Right cardiac atrium (tissue), 5 donors: ENCODE measurements around the gene SMAD6. TPM values are rescaled to one million over a fixed set of nuclear protein-coding genes. Genes with fewer than 3 reads are reported as not detected.

Source experiments
- ATAC-seq, 2 donors: fragments of 200-7000 bp; cut with Tn5 transposase; one replicate each; pipeline versions ENCODE4 v1.8.0 to v1.9.1; 2020; ENCODE audit warnings: moderate library complexity in 2 of 2, mild to moderate bottlenecking in 1 of 2
- DNase-seq, 3 donors: peaks; one replicate each; pipeline ENCODE4 v3.0.0-alpha.2; 2020
- H3K27ac ChIP-seq: one replicate; pipeline ENCODE4 v1.5.1; 2013; ENCODE audit warnings: mild to moderate bottlenecking, low read length, control low read depth, moderate library complexity
- H3K27me3 ChIP-seq: one replicate; pipeline ENCODE4 v1.6.1; 2013; ENCODE audit not compliant: control insufficient read depth, insufficient read depth
- H3K4me1 ChIP-seq: one replicate; pipeline ENCODE4 v1.6.1; 2013; ENCODE audit warnings: low read length; ENCODE audit not compliant: control insufficient read depth, insufficient read depth
- H3K4me3 ChIP-seq: one replicate; pipeline ENCODE4 v1.5.1; 2013; ENCODE audit warnings: low read length, control low read depth
- H3K9me3 ChIP-seq: one replicate; pipeline ENCODE4 v1.6.1; 2013; ENCODE audit warnings: low read length; ENCODE audit not compliant: control insufficient read depth
- WGBS: extraction: QIAGEN DNeasy Blood & Tissue Kit; methylation state at CpG from one replicate; pipeline ENCODE4 v1.1.7; 2013; 5-methylcytosine and 5-hydroxymethylcytosine counted together
- intact Hi-C, 4 donors: fragments of 100-400 bp; cut with DNase I; formaldehyde crosslinking; loops; one replicate each; pipeline versions ENCODE4 v1.11.0 to v1.14.0; 2022 to 2023
- polyA plus RNA-seq: library from polyadenylated mRNA; stranded (reverse); fragments of 200-250 nt; gene quantifications from one replicate; pipeline ENCODE4 v1.2.3, GENCODE V29; 2013
- total RNA-seq, 4 donors: library from RNA; stranded (reverse); fragmentation: NEBNext Ultra II Directional; extraction: Animal tissue kit (Norgen Biotek cat#: 25700); gene quantifications; one replicate each; pipeline ENCODE4 v1.2.1, GENCODE V29; 2021
- donor health status: healthy with polysubstance abuse.
- donor health status: DM: no; HTN: yes; CAD: no.
- donor health status: DM: no; HTN: no; CAD: no.
- donor health status: DM: no; HTN: yes; CAD: no; lungs with severe emphysema.
- donor health status: DM: yes; HTN: yes; CAD: no.

The SMAD6 gene
- total and polyA plus RNA-seq, 5 donors = 31.6 to 68.8 (median 63.0) TPM

DNA sequence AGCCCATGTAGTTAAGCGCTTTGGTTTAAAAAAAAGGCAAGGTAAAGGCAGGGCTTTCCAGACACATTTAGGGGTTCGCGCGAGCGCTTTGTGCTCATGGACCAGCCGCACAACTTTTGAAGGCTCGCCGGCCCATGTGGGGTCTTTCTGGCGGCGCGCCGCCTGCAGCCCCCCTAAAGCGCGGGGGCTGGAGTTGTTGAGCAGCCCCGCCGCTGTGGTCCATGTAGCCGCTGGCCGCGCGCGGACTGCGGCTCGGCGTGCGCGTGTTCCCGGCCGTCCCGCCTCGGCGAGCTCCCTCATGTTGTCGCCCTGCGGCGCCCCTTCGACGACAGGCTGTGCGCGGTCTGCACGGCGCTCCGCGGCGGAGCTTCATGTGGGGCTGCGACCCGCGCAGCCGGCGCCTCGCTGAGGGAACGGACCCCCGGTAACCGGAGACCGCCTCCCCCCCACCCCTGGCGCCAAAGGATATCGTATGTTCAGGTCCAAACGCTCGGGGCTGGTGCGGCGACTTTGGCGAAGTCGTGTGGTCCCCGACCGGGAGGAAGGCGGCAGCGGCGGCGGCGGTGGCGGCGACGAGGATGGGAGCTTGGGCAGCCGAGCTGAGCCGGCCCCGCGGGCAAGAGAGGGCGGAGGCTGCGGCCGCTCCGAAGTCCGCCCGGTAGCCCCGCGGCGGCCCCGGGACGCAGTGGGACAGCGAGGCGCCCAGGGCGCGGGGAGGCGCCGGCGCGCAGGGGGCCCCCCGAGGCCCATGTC lies 927 bp downstream of the SMAD6 start:
- intact Hi-C loops = loop anchor here in 3 of 4 donors (5.0 kb wide), 3 partner anchors 59 to 149 kb away; no protein-coding TSS in a partner anchor
- ATAC-seq (no peak), DNase-seq (peak; percentile 28 to 77 (median 75))
- H3K4me3 ChIP-seq = peak overlapping the region; percentile 95
- under 1% methylated on average over 95 of the region's 95 CpGs for WGBS
- peaks cover 3% of the 10 kb centered on the region for H3K4me1 ChIP-seq
- no peaks in the 10 kb centered on the region for H3K27me3 ChIP-seq
- no peaks in the 10 kb centered on the region for H3K9me3 ChIP-seq
- peak overlapping the region; percentile 92 for H3K27ac ChIP-seq

DNA sequence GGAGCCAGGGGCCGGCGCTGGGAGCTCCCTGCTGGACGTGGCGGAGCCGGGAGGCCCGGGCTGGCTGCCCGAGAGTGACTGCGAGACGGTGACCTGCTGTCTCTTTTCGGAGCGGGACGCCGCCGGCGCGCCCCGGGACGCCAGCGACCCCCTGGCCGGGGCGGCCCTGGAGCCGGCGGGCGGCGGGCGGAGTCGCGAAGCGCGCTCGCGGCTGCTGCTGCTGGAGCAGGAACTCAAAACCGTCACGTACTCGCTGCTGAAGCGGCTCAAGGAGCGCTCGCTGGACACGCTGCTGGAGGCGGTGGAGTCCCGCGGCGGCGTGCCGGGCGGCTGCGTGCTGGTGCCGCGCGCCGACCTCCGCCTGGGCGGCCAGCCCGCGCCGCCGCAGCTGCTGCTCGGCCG lies 1.5 kb downstream of the SMAD6 start:
- intact Hi-C loops = loop anchor here in 3 of 4 donors (5.0 kb wide), 3 partner anchors 59 to 149 kb away; no protein-coding TSS in a partner anchor

DNA sequence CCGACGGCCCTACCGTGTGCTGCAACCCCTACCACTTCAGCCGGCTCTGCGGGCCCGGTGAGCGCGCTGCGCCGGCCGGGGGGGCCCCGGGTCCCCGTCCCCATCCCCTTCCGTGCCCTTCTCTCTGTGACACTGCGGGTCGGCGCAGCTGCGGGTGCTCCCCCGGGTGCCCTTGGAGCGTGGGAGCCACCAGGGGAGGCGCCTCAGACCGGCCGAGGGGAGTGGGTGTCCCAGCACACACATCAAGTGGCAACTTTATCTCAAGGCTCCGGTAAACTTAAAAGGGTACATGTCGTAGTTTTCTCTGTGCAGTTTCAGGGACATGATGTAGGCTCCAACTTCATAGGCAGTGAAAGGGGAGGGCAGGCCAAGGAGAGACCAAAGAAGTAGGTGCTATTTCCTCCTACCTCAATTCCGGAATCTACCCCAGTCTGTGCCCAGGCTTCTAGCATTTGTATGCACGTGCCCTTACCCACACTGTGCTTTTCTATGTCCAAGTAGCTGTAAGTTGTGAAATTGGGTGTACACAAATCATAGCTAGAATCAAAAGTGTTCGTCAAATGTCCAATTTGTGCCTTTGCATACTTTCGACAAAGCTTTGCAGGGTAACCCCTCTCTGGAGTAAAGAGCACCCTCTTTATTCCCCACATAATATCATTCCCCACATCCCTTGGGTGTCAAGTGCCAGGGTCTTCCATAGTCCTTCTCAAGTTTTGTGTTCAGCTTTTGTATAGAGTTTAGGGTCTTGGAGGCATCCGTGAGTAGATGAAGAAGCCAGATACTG lies 2.2 kb downstream of the SMAD6 start:
- peak overlapping the region; percentile 92 for H3K27ac ChIP-seq
- WGBS = 3% methylated on average over 30 of the region's 30 CpGs
- DNase-seq (peak in 2 of 3 donors; percentile 52 to 74), ATAC-seq (no peak)
- no peaks in the 10 kb centered on the region for H3K27me3 ChIP-seq
- H3K4me1 ChIP-seq = peaks cover 4% of the 10 kb centered on the region
- H3K4me3 ChIP-seq = peak overlapping the region; percentile 95
- H3K9me3 ChIP-seq = no peaks in the 10 kb centered on the region
- intact Hi-C loops = loop anchor here in 3 of 4 donors (5.0 kb wide), 3 partner anchors 58 to 148 kb away; no protein-coding TSS in a partner anchor

More for the DNA sequence above, 1.5 kb downstream of the SMAD6 start:
- Histone ChIP-seq H3K27ac (peak overlapping the region; percentile 92), H3K27me3 (no peaks in the 10 kb centered on the region), H3K9me3 (no peaks in the 10 kb centered on the region), H3K4me3 (peak overlapping the region; percentile 95), H3K4me1 (peaks cover 2% of the 10 kb centered on the region)
- no peak for ATAC-seq
- WGBS = under 1% methylated on average over 59 of the region's 59 CpGs
- peak in 2 of 3 donors; percentile 74 to 76 for DNase-seq

- peaks cover 9% of the 10 kb centered on the region for H3K4me1 ChIP-seq
- DNase-seq (peak in 1 of 3 donors; percentile 47), ATAC-seq (no peak)
- H3K27ac ChIP-seq = peak overlapping the region; percentile 92
- no peaks in the 10 kb centered on the region for H3K27me3 ChIP-seq
- H3K4me3 ChIP-seq = peak overlapping the region; percentile 95
- WGBS = 15% methylated on average over 1 of the region's 1 CpG
- no peaks in the 10 kb centered on the region for H3K9me3 ChIP-seq
- intact Hi-C loops = loop anchor here (5.0 kb wide), 4 partner anchors 58 to 148 kb away; no protein-coding TSS in a partner anchor
Measured at GRCh38 chr15:66704803-66705153, 2.7 kb downstream of the SMAD6 start.

DNA sequence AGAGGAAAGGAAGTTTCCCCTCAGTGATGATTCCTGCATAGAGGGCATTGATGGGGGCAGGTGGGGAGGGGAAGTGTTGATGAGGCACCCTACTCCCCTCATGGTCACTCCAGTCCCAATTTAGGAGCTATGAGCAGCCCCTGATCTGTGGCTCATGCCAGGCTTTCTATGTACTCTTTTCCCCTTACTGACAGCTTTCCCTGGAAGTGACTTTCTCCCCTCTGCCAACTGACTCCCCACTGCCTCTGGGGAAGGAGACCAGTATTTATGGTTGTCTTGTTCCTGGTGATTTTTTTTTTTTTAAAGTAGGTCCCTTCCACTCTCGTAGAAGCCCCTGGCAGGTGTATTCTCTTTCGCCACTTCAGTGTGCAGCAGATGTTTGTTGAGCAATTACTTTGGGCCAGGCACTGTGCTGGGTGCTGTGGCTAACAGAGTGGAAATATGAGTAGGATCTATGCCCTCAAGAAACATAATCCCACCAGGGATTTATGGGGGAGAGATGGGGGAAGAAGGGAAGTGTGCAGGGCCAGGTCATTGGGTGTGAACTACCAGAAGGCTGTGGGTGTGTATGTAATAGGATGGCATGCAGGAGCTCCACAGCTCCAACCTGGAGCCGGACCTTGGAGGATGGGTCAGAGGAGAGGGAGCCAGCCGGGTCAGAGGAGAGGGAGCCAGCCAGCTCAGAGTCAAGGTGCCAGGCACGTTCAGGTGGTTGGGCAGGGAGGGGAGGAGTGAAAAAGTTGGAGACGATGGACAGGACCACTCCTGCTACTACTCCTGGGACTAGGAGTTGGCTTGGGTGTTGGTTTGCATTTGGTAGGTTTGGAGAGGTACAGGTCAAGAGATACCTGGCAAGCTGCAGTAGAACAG lies 3.5 kb downstream of the SMAD6 start:
- no peaks in the 10 kb centered on the region for H3K27me3 ChIP-seq
- peak overlapping the region; percentile 95 for H3K4me3 ChIP-seq
- ATAC-seq (no peak), DNase-seq (no peak)
- 33% methylated on average over 6 of the region's 6 CpGs for WGBS
- intact Hi-C loops = loop anchor here (5.0 kb wide), 2 partner anchors 67 to 147 kb away; no protein-coding TSS in a partner anchor
- H3K27ac ChIP-seq = peak overlapping the region; percentile 92
- peaks cover 10% of the 10 kb centered on the region for H3K4me1 ChIP-seq
- H3K9me3 ChIP-seq = no peaks in the 10 kb centered on the region

GRCh38 chr15:66706225-66706732 lies 4.2 kb downstream of the SMAD6 start:
- DNase-seq (peak; percentile 68 to 85 (median 84)), ATAC-seq (peak; percentile 18 to 34)
- WGBS = 19% methylated on average over 22 of the region's 22 CpGs
- intact Hi-C loops = loop anchor here (5.0 kb wide), 2 partner anchors 66 to 146 kb away; no protein-coding TSS in a partner anchor
- Histone ChIP-seq H3K27ac (peak overlapping the region; percentile 92), H3K4me3 (peak overlapping the region; percentile 95), H3K27me3 (no peaks in the 10 kb centered on the region), H3K4me1 (peaks cover 14% of the 10 kb centered on the region), H3K9me3 (no peaks in the 10 kb centered on the region)

DNA sequence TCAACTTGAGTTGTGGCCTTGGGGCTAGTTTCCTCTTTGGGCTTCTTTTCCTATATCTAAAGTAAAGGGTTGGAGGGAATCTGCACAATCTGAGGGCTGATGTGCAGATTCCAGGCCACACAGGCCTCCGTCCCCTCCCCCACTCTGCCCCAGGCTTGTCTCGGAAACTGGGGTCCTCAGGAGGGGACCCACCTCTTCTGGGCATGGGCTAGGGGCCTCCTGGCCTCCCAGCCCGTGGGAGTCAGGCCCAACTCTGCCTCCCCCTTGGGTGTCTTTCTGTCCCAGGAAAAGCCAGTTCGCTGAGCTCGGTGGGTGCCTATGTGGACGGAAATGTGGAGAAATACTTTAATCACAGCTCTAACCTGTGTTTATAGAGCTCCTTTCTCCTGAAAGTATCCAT lies 4.8 kb downstream of the SMAD6 start:
- peak overlapping the region; percentile 95 for H3K4me3 ChIP-seq
- peak overlapping the region; percentile 92 for H3K27ac ChIP-seq
- 34% methylated on average over 6 of the region's 6 CpGs for WGBS
- no peaks in the 10 kb centered on the region for H3K9me3 ChIP-seq
- intact Hi-C loops = loop anchor here (5.0 kb wide), 2 partner anchors 65 to 145 kb away; no protein-coding TSS in a partner anchor
- H3K27me3 ChIP-seq = no peaks in the 10 kb centered on the region
- DNase-seq (peak in 2 of 3 donors; percentile 66 to 67), ATAC-seq (no peak)
- peaks cover 18% of the 10 kb centered on the region for H3K4me1 ChIP-seq

DNA sequence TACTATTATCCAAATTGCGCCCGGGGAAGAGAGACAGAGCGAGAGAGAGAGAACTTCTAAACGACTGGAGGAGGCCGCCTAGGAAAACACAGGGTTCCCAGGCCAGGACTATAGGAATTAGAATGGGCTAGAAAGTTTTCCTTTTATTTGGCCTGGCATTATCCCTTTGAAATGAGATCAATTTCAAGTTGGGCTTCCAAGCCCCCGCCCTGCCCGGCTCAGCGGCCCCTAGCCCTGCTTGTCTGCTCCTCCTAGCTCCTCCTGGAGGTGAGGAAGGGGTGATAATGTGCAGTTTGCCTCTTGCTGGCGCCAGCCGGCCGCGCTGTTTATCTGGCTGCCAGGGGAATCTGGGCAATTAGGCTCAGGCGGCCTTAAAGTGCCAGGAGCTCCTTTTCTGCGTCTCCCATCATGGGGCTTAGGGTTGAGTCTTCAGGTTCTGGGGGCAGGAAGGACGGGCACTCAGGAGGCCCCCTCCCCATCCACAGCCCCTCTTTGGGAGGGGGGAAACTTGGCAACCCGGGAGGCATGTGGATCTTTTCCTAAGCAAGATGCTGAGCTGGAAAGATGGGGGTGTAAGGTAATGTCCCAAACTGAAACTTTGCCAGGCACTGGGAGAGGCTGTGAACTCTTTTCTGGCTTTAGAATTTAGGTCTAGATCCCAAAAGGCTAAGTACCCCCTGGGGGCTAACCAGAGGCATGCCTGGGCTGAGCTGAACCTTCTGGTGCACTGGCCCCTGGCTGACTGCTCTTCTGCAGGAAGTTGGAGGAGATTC lies 5.5 kb downstream of the SMAD6 start:
- H3K27me3 ChIP-seq = no peaks in the 10 kb centered on the region
- peak overlapping the region; percentile 95 for H3K4me3 ChIP-seq
- peak overlapping the region; percentile 77 for H3K27ac ChIP-seq
- WGBS = 18% methylated on average over 16 of the region's 16 CpGs
- intact Hi-C loops = loop anchor here (5.0 kb wide), 2 partner anchors 65 to 145 kb away; no protein-coding TSS in a partner anchor
- H3K4me1 ChIP-seq = peaks cover 18% of the 10 kb centered on the region
- H3K9me3 ChIP-seq = no peaks in the 10 kb centered on the region
- DNase-seq (peak; percentile 53 to 86 (median 82)), ATAC-seq (peak; percentile 27 to 42)

DNA sequence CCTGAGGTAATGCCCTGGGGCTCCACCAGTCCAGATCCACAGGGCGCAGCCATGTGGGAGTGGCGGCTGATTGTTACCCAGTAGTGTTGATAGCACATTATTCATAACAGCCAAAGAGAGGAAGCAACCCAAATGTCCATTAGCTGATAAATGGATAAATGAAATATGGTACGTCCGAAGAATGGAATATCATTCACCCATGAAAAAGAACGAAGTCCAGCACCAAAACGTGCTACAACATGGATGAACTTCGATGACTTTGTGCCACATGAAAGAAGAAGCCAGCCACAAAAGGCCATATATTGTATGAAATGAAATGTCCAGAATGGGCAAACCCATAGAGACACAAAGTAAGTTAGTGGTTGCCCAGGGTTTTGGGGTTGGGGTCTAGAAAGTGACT lies 6.4 kb downstream of the SMAD6 start:
- H3K9me3 ChIP-seq = no peaks in the 10 kb centered on the region
- intact Hi-C loops = loop anchor here (5.0 kb wide), 2 partner anchors 64 to 144 kb away; no protein-coding TSS in a partner anchor
- ATAC-seq = no peak
- no peaks in the 10 kb centered on the region for H3K27me3 ChIP-seq
- no peak overlapping the region for H3K4me3 ChIP-seq
- 81% methylated on average over 7 of the region's 7 CpGs for WGBS
- peak in 1 of 3 donors; percentile 69 for DNase-seq
- H3K27ac ChIP-seq = peak overlapping the region; percentile 63
- H3K4me1 ChIP-seq = peaks cover 23% of the 10 kb centered on the region
